ENCODE measurements around the gene CDH4.

DNA sequence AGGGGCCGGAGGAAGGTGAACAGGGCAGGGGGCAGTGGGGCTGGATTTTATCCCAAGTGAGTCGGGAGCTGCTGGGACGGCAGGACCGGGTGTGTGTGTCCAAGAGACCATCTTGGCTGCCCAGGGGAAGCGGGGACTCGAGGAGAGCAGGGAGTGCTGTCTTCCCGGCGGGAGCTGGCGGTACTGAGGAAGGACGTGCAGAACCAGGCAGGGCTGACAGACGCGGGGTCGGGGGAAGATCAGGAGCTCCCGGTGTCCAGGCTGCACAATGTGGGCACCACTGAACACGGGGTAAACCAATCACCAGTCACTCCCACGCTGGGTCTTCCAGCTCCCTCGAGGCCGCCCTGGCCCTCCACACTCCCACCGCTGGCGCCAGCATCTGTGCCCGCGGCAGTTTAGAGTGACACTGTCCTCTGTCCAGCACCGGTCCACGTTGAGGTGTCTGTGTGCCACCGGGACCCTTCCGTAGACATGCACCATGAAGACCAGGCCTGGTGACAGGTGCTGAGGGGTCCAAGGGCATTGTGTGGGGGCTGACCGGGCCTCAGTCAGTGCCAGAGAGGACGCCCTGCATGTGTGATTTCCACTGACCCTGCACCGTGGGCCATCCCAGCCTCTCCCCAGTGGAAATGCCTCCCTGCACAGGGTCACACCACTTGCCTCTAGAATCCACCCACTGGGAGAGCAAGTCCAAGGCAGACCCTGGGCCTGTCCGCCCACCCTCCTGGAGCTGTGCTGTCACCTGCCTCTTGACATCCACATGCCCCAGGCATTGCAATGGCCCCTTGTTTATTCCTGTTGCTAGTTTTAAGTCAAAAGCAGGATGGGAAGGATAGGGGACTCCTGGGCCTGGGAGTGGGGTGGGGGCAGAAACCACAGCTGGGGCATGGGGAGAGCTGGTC lies 411.7 kb downstream of the CDH4 start:
- TF ChIP-seq EZH2 (IDR thresholded peaks at IDR 0.05) (no peak), EZH2phosphoT487 (IDR thresholded peaks at IDR 0.05) (no peak)
- TF ChIP-seq, protein P1, sequence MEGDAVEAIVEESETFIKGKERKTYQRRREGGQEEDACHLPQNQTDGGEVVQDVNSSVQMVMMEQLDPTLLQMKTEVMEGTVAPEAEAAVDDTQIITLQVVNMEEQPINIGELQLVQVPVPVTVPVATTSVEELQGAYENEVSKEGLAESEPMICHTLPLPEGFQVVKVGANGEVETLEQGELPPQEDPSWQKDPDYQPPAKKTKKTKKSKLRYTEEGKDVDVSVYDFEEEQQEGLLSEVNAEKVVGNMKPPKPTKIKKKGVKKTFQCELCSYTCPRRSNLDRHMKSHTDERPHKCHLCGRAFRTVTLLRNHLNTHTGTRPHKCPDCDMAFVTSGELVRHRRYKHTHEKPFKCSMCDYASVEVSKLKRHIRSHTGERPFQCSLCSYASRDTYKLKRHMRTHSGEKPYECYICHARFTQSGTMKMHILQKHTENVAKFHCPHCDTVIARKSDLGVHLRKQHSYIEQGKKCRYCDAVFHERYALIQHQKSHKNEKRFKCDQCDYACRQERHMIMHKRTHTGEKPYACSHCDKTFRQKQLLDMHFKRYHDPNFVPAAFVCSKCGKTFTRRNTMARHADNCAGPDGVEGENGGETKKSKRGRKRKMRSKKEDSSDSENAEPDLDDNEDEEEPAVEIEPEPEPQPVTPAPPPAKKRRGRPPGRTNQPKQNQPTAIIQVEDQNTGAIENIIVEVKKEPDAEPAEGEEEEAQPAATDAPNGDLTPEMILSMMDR (IDR thresholded peaks at IDR 0.05) = no peak

Data from neural progenitor cell (in vitro differentiated cells).